B cell (primary cell): ENCODE data around the gene MARVELD1. TPM values are rescaled to one million over a fixed set of nuclear protein-coding genes. Genes with fewer than 3 reads are reported as not detected.
A peak's percentile ranks its signal among the peaks of the same experiment; 100 is the strongest.

ENCODE experiments used
- ATAC-seq: fragments of 200-7000 bp; cut with Tn5 transposase; one replicate; pipeline ENCODE4 v1.10.0; 2021; ENCODE audit warnings: low read depth, mild to moderate bottlenecking, moderate number of reproducible peaks, moderate library complexity
- CTCF ChIA-PET: fragments of 350-600 bp; sonication (Branson Sonifier 250); formaldehyde crosslinking; loops from one replicate; lab custom pipeline; 2021; ENCODE audit warnings: antibody characterized with exemption, inconsistent platforms; lab: Charles Lee
- POLR2A ChIA-PET: fragments of 350-600 bp; sonication (Branson Sonifier 250); formaldehyde crosslinking; loops from one replicate; lab custom pipeline; 2021; ENCODE audit warnings: antibody characterized with exemption; lab: Charles Lee
- DNase-seq: peaks from one replicate; pipeline ENCODE4 v3.0.0; 2013
- H2AFZ ChIP-seq: 2 replicates; pipeline ENCODE4 v1.6.1; 2012; ENCODE audit warnings: mild to moderate bottlenecking, low read depth, low read length; ENCODE audit not compliant: insufficient read depth, poor library complexity, severe bottlenecking
- H3K27ac ChIP-seq, 2 donors: 1 replicate in 1 of 2; 2 replicates in 1 of 2; pipeline ENCODE4 v1.5.1; 2012 to 2013; ENCODE audit warnings: low read length in 2 of 2, mild to moderate bottlenecking in 2 of 2, moderate library complexity in 1 of 2
- H3K27me3 ChIP-seq, 4 experiments: fragments of 200-600 bp in 1 of 4; sonication (generic) in 1 of 4; replicated peaks in 1 of 4; 1 replicate in 2 of 4; 2 replicates in 2 of 4; pipeline versions ENCODE4 v1.6.1 to v1.7.0; 2013 to 2016; ENCODE audit warnings: low read length in 3 of 4, mild to moderate bottlenecking in 2 of 4, mixed read lengths in 1 of 4, moderate library complexity in 1 of 4; ENCODE audit not compliant: insufficient read depth in 4 of 4, control insufficient read depth in 3 of 4; ENCODE audit errors: control extremely low read depth in 1 of 4
- H3K36me3 ChIP-seq, 2 experiments: replicated peaks in 1 of 2; 1 replicate in 1 of 2; 2 replicates in 1 of 2; pipeline versions ENCODE4 v1.6.1 to v1.7.1; 2013; ENCODE audit warnings: low read length in 1 of 2; ENCODE audit not compliant: insufficient read depth in 2 of 2, control insufficient read depth in 1 of 2; ENCODE audit errors: control extremely low read depth in 1 of 2, extremely low read depth in 1 of 2
- H3K4me1 ChIP-seq, 2 donors: fragments of 200-600 bp in 1 of 2; sonication (generic) in 1 of 2; 1 replicate in 1 of 2; 2 replicates in 1 of 2; pipeline versions ENCODE4 v1.5.1 to v1.6.1; 2013 to 2017; ENCODE audit warnings: low read length in 2 of 2; ENCODE audit not compliant: control insufficient read depth in 2 of 2, insufficient read depth in 2 of 2
- H3K4me2 ChIP-seq: replicated peaks from 2 replicates; pipeline ENCODE3; 2012; ENCODE audit warnings: mild to moderate bottlenecking, low read depth, low read length; ENCODE audit not compliant: poor library complexity, severe bottlenecking
- H3K4me3 ChIP-seq, 5 experiments: fragments of 200-600 bp in 1 of 5; sonication (generic) in 1 of 5; 1 replicate in 3 of 5; 2 replicates in 2 of 5; pipeline versions ENCODE4 v1.5.1 to v1.7.0; 2011 to 2016; ENCODE audit warnings: low read length in 4 of 5, mild to moderate bottlenecking in 4 of 5, low read depth in 2 of 5, control low read depth in 1 of 5, moderate library complexity in 1 of 5; ENCODE audit not compliant: insufficient read depth in 1 of 5; ENCODE audit errors: control extremely low read depth in 1 of 5, extremely low read depth in 1 of 5
- H3K79me2 ChIP-seq: fragments of 200-600 bp; sonication (generic); one replicate; pipeline ENCODE4 v1.6.0; 2016; ENCODE audit warnings: low read length; ENCODE audit not compliant: control insufficient read depth, insufficient read depth
- H3K9ac ChIP-seq: fragments of 200-600 bp; sonication (generic); 2 replicates; pipeline ENCODE4 v1.6.1; 2017; ENCODE audit warnings: mild to moderate bottlenecking, low read length, moderate library complexity
- H3K9me3 ChIP-seq, 3 donors: one replicate each; pipeline versions ENCODE4 v1.6.1 to v1.7.1; 2013; ENCODE audit warnings: low read length in 2 of 3; ENCODE audit not compliant: control insufficient read depth in 2 of 3, insufficient read depth in 1 of 3; ENCODE audit errors: control extremely low read depth in 1 of 3
- H4K20me1 ChIP-seq: 2 replicates; pipeline ENCODE4 v1.6.0; 2012; ENCODE audit warnings: mild to moderate bottlenecking, low read length; ENCODE audit not compliant: insufficient read depth, control insufficient read depth, poor library complexity, severe bottlenecking
- H3K27ac Mint-ChIP-seq: one replicate; pipeline ENCODE4 v1.8.0; 2021; ENCODE audit warnings: mixed read lengths
- H3K27me3 Mint-ChIP-seq: one replicate; pipeline ENCODE4 v1.8.0; 2021; ENCODE audit warnings: mixed read lengths
- H3K4me1 Mint-ChIP-seq: one replicate; pipeline ENCODE4 v1.8.0; 2021; ENCODE audit warnings: mixed read lengths
- H3K4me3 Mint-ChIP-seq: one replicate; pipeline ENCODE4 v1.8.0; 2021; ENCODE audit warnings: mixed read lengths
- H3K9me3 Mint-ChIP-seq: one replicate; pipeline ENCODE4 v1.8.0; 2022; ENCODE audit warnings: mixed read lengths; ENCODE audit not compliant: insufficient read depth
- CTCF ChIP-seq: fragments of 200-600 bp; IDR thresholded peaks from one replicate; pipeline ENCODE4 v1.8.0; 2022; ENCODE audit warnings: antibody characterized with exemption, mild to moderate bottlenecking
- EZH2 ChIP-seq: IDR thresholded peaks from 2 replicates; pipeline ENCODE4 v1.6.1; 2012; ENCODE audit warnings: borderline replicate concordance, low read depth, mild to moderate bottlenecking, moderate library complexity, low read length; ENCODE audit not compliant: insufficient read depth, poor library complexity, severe bottlenecking
- WGBS: methylation state at CpG from one replicate; pipeline ENCODE4 v1.1.5; 2013; ENCODE audit warnings: missing lambda C conversion rate; ENCODE audit not compliant: insufficient coverage; 5-methylcytosine and 5-hydroxymethylcytosine counted together
- intact Hi-C: fragments of 100-400 bp; cut with micrococcal nuclease; formaldehyde crosslinking; loops from one replicate; pipeline ENCODE4 v1.10.0; 2022
- polyA plus RNA-seq: library from polyadenylated mRNA; depleted of rRNA; stranded (reverse); fragments of >200 nt; gene quantifications from 2 replicates; pipeline ENCODE4 v1.2.3, GENCODE V29; 2012
- total RNA-seq, 2 donors: library from RNA; stranded (reverse); fragments of 120-200 nt in 1 of 2; gene quantifications; 1 replicate in 1 of 2; 2 replicates in 1 of 2; pipeline versions ENCODE4 v1.2.3 to v1.2.4, GENCODE V29; 2013 to 2022

MARVELD1 gene
- total and polyA plus RNA-seq, 2 donors (not counting 1 experiment from before 2014, with no cell fraction given), result 0.45 to 0.54 TPM

GRCh38 chr10:97713826-97714400, 383 bp downstream of the MARVELD1 start:
- Mint-ChIP-seq H3K9me3 (no peaks in the 10 kb centered on the region), H3K27me3 (peaks cover 27% of the 10 kb centered on the region), H3K4me1 (peaks cover 20% of the 10 kb centered on the region), H3K27ac (peak overlapping the region; percentile 91), H3K4me3 (peak overlapping the region; percentile 100)
- ATAC-seq, result peak; percentile 84
- ChIA-PET POLR2A (interaction anchor here (0.9 to 1.0 kb wide), 3 partner anchors 21 to 35 kb away, joined by 3 read pairs; no protein-coding TSS in a partner anchor), CTCF (interaction anchor here (0.9 to 2.4 kb wide), 10 partner anchors 9 to 49 kb away, joined by 3 to 9 read pairs (median 5); partner anchors contain the start of genes AVPI1 and ZFYVE27)
- H3K36me3 ChIP-seq, result no peaks in the 10 kb centered on the region
- DNase-seq, result peak; percentile 82
- H3K4me3 ChIP-seq, result peak overlapping the region; percentile 4 to 67 (median 58)
- no peaks in the 10 kb centered on the region for H4K20me1 ChIP-seq
- peak overlapping the region; percentile 73 for H3K9ac ChIP-seq
- peaks cover 0 to 38% (median 16%) of the 10 kb centered on the region in 4 experiments for H3K27me3 ChIP-seq
- H3K4me2 ChIP-seq, result peak overlapping the region; percentile 95
- H2AFZ ChIP-seq, result peak overlapping the region; percentile 89
- H3K4me1 ChIP-seq, result peaks cover 12 to 18% of the 10 kb centered on the region in 2 donors
- WGBS, result under 1% methylated on average over 69 of the region's 69 CpGs
- TF ChIP-seq EZH2, result no peak
- no peak for TF ChIP-seq CTCF
- no peaks in the 10 kb centered on the region for H3K79me2 ChIP-seq
- H3K27ac ChIP-seq, result no peak overlapping the region
- no peaks in the 10 kb centered on the region for H3K9me3 ChIP-seq
- intact Hi-C loops, result loop anchor here (1.0 kb wide), 2 partner anchors 17 to 27 kb away; partner anchors contain the start of gene AVPI1
